ENCODE measurements around the gene ROPN1L.

The ROPN1L gene

GRCh38 chr5:10502578-10502977 is 60.9 kb downstream of the ROPN1L start:
- no peak for TF ChIP-seq CTCF (IDR thresholded peaks at IDR 0.05; ENCODE audit: low read depth, low read length)

DNA sequence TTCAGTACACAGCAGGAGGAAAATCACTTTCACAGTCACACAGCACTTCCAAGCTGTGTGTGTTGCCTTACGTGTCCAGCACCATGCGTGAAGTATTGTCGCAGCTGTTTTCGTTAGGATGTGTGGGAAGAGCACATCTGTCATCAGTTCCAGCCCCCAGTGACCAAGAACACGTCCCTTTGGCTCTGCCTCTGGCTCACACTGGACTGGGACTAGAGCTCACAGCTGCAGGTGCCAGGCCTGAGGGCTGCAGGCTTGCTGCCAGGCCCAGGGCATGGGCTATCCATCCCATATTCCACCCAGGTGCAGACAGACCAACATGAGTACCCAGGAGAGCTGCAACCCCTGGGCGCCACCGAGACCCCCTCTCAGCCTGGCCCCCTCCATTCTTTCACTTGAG is 61.6 kb downstream of the ROPN1L start:
- no peak for TF ChIP-seq CTCF (IDR thresholded peaks at IDR 0.05; ENCODE audit: low read depth, low read length)
- no peak for DNase-seq (ENCODE audit: extremely low read depth, low read depth)

More at GRCh38 chr5:10502578-10502977, 60.9 kb downstream of the ROPN1L start:
- DNase-seq (ENCODE audit: extremely low read depth, low read depth) = no peak

DNA sequence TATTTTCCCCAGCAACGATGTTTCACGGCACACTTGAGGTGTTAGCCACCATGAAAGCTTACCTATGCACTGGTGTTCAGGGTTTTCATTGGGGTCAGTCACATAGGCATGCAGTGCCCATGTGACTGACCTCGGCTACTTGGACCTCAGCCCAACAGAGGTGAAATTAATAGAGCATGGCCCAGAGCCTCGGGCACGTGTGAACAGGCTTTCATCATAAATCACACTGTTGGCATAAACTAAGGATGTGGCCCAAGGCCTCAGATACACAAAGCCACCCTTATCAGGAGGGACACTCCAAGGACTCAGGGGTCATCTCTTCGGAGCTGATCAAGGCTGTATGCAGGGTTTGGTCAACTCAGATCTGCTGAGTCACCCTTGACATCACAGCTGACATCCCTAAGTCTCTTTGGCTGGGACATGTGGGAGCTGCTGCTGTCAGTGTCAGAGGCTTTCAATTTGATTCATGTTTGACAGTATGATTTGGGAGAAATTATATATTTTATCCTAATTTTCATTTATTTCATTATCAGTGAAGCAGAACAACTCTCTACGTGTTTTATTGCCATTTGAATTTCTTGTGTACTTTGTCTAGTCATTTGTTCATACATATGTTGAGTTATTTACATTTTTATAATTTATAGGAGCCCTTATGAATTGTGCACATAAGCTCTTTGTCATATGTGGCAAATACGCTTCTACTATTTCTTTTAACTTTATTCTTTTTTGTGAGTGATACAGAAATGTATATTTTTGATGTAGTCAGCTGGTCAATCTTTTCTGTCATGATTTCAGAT is 62.5 kb downstream of the ROPN1L start:
- TF ChIP-seq CTCF (IDR thresholded peaks at IDR 0.05; ENCODE audit: low read depth, low read length) = no peak
- DNase-seq (ENCODE audit: extremely low read depth, low read depth) = no peak

DNA sequence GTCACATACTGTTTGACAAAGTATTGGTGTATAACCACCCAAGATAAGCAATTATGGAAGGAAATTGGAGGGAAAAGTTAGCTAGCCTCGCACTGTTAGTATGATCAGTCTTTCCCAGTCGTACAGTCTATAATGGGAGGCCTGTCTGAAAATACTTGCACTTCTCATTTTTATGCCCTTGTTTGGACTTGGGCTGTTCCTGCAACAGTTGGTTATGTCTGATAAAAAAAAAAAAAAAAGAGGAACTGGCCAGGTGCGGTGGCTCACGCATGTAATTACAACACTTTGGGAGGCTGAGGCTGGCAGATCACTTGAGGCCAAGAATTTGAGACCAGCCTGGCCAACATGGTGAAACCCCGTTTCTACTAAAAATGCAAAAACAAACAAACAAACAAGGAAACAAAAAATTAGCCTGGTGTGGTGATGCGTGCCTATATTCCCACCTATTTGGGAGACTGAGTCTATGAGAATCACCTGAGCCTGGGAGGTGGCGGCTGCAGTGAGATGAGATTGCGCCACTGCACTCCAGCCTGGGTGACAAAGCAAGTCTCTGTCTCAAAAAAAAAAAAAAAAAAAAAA is 63.9 kb downstream of the ROPN1L start:
- DNase-seq (ENCODE audit: extremely low read depth, low read depth) = no peak
- no peak for TF ChIP-seq CTCF (IDR thresholded peaks at IDR 0.05; ENCODE audit: low read depth, low read length)

- TF ChIP-seq CTCF (IDR thresholded peaks at IDR 0.05; ENCODE audit: low read depth, low read length) = no peak
- DNase-seq (ENCODE audit: extremely low read depth, low read depth) = no peak
Measured at GRCh38 chr5:10506535-10506934, 64.9 kb downstream of the ROPN1L start.

GRCh38 chr5:10507575-10508096 is 66.0 kb downstream of the ROPN1L start:
- no peak for DNase-seq (ENCODE audit: extremely low read depth, low read depth)
- TF ChIP-seq CTCF (IDR thresholded peaks at IDR 0.05; ENCODE audit: low read depth, low read length) = no peak

DNA sequence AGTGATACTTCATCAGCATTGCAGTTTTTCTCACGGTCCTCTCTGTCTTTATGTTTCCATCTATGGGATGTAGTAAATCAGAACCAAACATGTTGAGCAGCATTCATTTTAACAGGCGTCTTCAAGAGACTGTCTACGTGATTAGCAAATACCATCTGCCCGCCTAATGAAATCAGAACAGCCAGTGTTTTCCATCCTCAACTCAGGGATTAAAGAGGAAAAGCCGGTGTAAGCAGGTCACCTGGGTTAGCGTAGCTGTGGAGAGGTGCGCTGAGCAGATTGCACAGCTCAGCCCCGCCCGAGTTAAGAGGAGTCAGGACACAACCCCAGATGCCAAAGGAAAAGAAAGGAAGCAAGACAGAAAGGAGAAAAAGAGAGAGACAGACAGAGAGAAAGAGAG is 67.9 kb downstream of the ROPN1L start:
- DNase-seq (ENCODE audit: extremely low read depth, low read depth) = no peak
- no peak for TF ChIP-seq CTCF (IDR thresholded peaks at IDR 0.05; ENCODE audit: low read depth, low read length)
